ENCODE measurements around the gene ELAPOR1. TPM values are rescaled to one million over a fixed set of nuclear protein-coding genes. Genes with fewer than 3 reads are reported as not detected.
"Not testable (repeated sequence)": the region's sequence is repeated elsewhere in the genome, so short reads cannot be mapped to it uniquely, and the experiment has no call there.

The ELAPOR1 gene
- total and polyA plus RNA-seq, 2 of the 4 experiments (the other 2 are of a cell fraction): 0.54 to 1.6 TPM

DNA sequence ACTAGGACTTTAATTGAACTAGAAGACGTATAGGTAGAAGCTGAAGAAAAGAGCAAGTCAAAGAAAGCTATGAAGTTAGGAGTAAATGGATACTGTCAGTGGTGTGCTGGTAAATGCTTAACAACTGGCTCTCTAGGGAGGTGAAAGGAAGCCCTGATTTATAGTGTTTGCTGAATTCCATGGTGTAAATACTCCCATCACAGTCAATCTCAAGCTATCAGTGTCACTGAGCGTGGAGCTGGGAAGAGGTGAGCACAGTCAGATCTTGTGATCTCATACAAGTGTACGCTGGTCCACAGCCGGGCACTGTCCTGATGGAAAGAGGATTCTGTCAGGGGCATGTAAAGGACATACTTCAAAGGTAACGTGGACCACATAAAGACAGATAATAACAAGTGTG, 28.3 kb downstream of the ELAPOR1 start:
- intact Hi-C loops (cut with micrococcal nuclease) (no loop called here), dilution Hi-C loops (cut with HindIII; ENCODE audit: low sequenced_read_pairs, unreplicated experiment) (no loop called here)
- no peak for DNase-seq

DNA sequence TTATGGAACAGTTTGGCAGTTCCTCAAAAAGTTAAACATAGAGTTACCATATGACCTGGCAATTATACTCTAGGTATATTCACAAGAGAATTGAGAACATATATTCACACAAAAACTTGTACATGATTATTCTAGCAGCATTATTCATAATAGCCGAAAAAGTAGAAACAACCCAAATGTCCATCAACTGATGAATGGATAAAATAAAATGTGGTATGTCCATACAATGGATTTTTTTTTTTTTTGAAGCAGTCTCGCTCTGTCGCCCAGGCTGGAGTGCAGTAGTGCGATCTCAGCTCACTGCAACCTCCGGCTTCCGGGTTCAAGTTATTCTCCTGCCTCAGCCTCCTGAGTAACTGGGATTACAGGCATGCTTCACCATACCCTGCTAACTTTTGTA, 28.8 kb downstream of the ELAPOR1 start:
- H3K14ac ChIP-seq (replicated peaks; ENCODE audit: low read depth, low read length); ATAC-seq (ENCODE audit: low read depth); BruUV-seq (replicated peaks); H2BK120ac ChIP-seq (ENCODE audit: low read depth, low read length); H2BK5ac ChIP-seq (ENCODE audit: low read depth, low read length, poor library complexity, severe bottlenecking); H2AFZ ChIP-seq (replicated peaks; ENCODE audit: low read length, poor library complexity); H3K18ac ChIP-seq (ENCODE audit: low read depth, low read length); H3K4me1 ChIP-seq (ENCODE audit: control insufficient read depth, insufficient read depth, low read length); H3K4me3 ChIP-seq (ENCODE audit: insufficient read depth, low read depth, low read length); H3K4me2 ChIP-seq (ENCODE audit: low read depth, low read length); H4K91ac ChIP-seq (ENCODE audit: insufficient read depth, low read depth, low read length); H3K56ac ChIP-seq (ENCODE audit: extremely low read depth, insufficient read depth, low read length); H2BK15ac ChIP-seq (ENCODE audit: low read depth, low read length); in situ Hi-C loops (cut with MboI; ENCODE audit: low sequenced_read_pairs); H4K8ac ChIP-seq (ENCODE audit: low read depth in 2 of 2, low read length in 2 of 2); POLR2A ChIA-PET (ENCODE audit: unreplicated experiment); dilution Hi-C loops (cut with HindIII; ENCODE audit: low sequenced_read_pairs, unreplicated experiment); H4K20me1 ChIP-seq (ENCODE audit: insufficient read depth, low read length); H3K36me3 ChIP-seq (ENCODE audit: control insufficient read depth, insufficient read depth, low read length); H3K27me3 ChIP-seq (ENCODE audit: control insufficient read depth, insufficient read depth, low read length); H3K27ac ChIP-seq (ENCODE audit: insufficient read depth, low read length); H3K23ac ChIP-seq (ENCODE audit: low read depth, low read length); intact Hi-C loops (cut with micrococcal nuclease); H3K9ac ChIP-seq (ENCODE audit: low read depth, low read length); H3K79me1 ChIP-seq (ENCODE audit: low read depth in 1 of 2, low read length in 2 of 2); H3K4ac ChIP-seq (ENCODE audit: low read depth, low read length); CTCF ChIA-PET; DNase-seq; H2AK5ac ChIP-seq (ENCODE audit: low read depth, low read length); H4K5ac ChIP-seq (ENCODE audit: low read depth, low read length); H3K9me3 ChIP-seq (ENCODE audit: control insufficient read depth, insufficient read depth, low read length); H3K9me1 ChIP-seq (ENCODE audit: insufficient read depth, low read length); H2AK9ac ChIP-seq (replicated peaks; ENCODE audit: low read depth, low read length, poor library complexity); H2BK20ac ChIP-seq (ENCODE audit: low read depth, low read length): not testable (repeated sequence)
- no CpG with 5 or more reads among the region's 6 CpGs for WGBS, 2 experiments (ENCODE audit: extremely low coverage in 2 of 2, insufficient read length in 1 of 2)

More for the DNA sequence above, 28.3 kb downstream of the ELAPOR1 start:
- POLR2A ChIA-PET (ENCODE audit: unreplicated experiment): no interaction called here
- H4K8ac ChIP-seq (ENCODE audit: low read depth in 2 of 2, low read length in 2 of 2): no peak overlapping the region
- no peak for ATAC-seq (ENCODE audit: low read depth)
- H3K4me1 ChIP-seq (ENCODE audit: control insufficient read depth, insufficient read depth, low read length): no peaks in the 10 kb centered on the region
- no peak overlapping the region for H2AK9ac ChIP-seq (replicated peaks; ENCODE audit: low read depth, low read length, poor library complexity)
- no peaks in the 10 kb centered on the region for H3K36me3 ChIP-seq (ENCODE audit: control insufficient read depth, insufficient read depth, low read length)
- H2BK20ac ChIP-seq (ENCODE audit: low read depth, low read length): no peak overlapping the region
- no peaks in the 10 kb centered on the region for H3K79me1 ChIP-seq (ENCODE audit: low read depth in 1 of 2, low read length in 2 of 2)
- H3K4ac ChIP-seq (ENCODE audit: low read depth, low read length): no peak overlapping the region
- H3K56ac ChIP-seq (ENCODE audit: extremely low read depth, insufficient read depth, low read length): no peak overlapping the region
- H3K18ac ChIP-seq (ENCODE audit: low read depth, low read length): no peak overlapping the region
- H4K91ac ChIP-seq (ENCODE audit: insufficient read depth, low read depth, low read length): no peak overlapping the region
- in situ Hi-C loops (cut with MboI; ENCODE audit: low sequenced_read_pairs): no loop called here
- no peaks in the 10 kb centered on the region for H4K20me1 ChIP-seq (ENCODE audit: insufficient read depth, low read length)
- WGBS, 2 experiments (ENCODE audit: extremely low coverage in 2 of 2, insufficient read length in 1 of 2): 87% methylated on average over 3 of the region's 5 CpGs; no CpG with 5 or more reads in 1 of the 2 experiments
- no peaks in the 10 kb centered on the region for H3K9me3 ChIP-seq (ENCODE audit: control insufficient read depth, insufficient read depth, low read length)
- no peak overlapping the region for H2BK5ac ChIP-seq (ENCODE audit: low read depth, low read length, poor library complexity, severe bottlenecking)
- H2AK5ac ChIP-seq (ENCODE audit: low read depth, low read length): no peak overlapping the region
- H2BK15ac ChIP-seq (ENCODE audit: low read depth, low read length): no peak overlapping the region
- H4K5ac ChIP-seq (ENCODE audit: low read depth, low read length): no peak overlapping the region
- no peak overlapping the region for H3K14ac ChIP-seq (replicated peaks; ENCODE audit: low read depth, low read length)
- no peak overlapping the region for H3K4me3 ChIP-seq (ENCODE audit: insufficient read depth, low read depth, low read length)
- H2BK120ac ChIP-seq (ENCODE audit: low read depth, low read length): no peak overlapping the region
- no peak overlapping the region for H3K9ac ChIP-seq (ENCODE audit: low read depth, low read length)
- H3K27me3 ChIP-seq (ENCODE audit: control insufficient read depth, insufficient read depth, low read length): no peaks in the 10 kb centered on the region
- TF ChIP-seq, protein P1, sequence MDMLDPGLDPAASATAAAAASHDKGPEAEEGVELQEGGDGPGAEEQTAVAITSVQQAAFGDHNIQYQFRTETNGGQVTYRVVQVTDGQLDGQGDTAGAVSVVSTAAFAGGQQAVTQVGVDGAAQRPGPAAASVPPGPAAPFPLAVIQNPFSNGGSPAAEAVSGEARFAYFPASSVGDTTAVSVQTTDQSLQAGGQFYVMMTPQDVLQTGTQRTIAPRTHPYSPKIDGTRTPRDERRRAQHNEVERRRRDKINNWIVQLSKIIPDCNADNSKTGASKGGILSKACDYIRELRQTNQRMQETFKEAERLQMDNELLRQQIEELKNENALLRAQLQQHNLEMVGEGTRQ (IDR thresholded peaks at IDR 0.05; ENCODE audit: low read depth, low read length): no peak
- no peak for TF ChIP-seq CHD1 (IDR thresholded peaks at IDR 0.05; ENCODE audit: low read depth, low read length)
- no peak for TF ChIP-seq MAFK (IDR thresholded peaks at IDR 0.05; ENCODE audit: low read depth, low read length)
- no peak for TF ChIP-seq RCOR1 (IDR thresholded peaks at IDR 0.05; ENCODE audit: insufficient replicate concordance, low read length)
- TF ChIP-seq, protein P2, sequence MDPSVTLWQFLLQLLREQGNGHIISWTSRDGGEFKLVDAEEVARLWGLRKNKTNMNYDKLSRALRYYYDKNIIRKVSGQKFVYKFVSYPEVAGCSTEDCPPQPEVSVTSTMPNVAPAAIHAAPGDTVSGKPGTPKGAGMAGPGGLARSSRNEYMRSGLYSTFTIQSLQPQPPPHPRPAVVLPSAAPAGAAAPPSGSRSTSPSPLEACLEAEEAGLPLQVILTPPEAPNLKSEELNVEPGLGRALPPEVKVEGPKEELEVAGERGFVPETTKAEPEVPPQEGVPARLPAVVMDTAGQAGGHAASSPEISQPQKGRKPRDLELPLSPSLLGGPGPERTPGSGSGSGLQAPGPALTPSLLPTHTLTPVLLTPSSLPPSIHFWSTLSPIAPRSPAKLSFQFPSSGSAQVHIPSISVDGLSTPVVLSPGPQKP (IDR thresholded peaks at IDR 0.05; ENCODE audit: borderline replicate concordance, low read depth, low read length): no peak
- TF ChIP-seq NFE2L2 (IDR thresholded peaks at IDR 0.05; ENCODE audit: low read depth, low read length): no peak
- no peak for TF ChIP-seq CEBPB (IDR thresholded peaks at IDR 0.05; ENCODE audit: low read depth, low read length)
- TF ChIP-seq MXI1 (IDR thresholded peaks at IDR 0.05; ENCODE audit: borderline replicate concordance, low read depth, low read length): no peak
- no peak for TF ChIP-seq RAD21 (IDR thresholded peaks at IDR 0.05; ENCODE audit: low read length)
- no peak for TF ChIP-seq BHLHE40 (IDR thresholded peaks at IDR 0.05; ENCODE audit: low read depth, low read length)
- no peak for TF ChIP-seq MAZ (IDR thresholded peaks at IDR 0.05; ENCODE audit: borderline replicate concordance, low read depth, low read length)
- no peak overlapping the region for H3K4me2 ChIP-seq (ENCODE audit: low read depth, low read length)
- no peak overlapping the region for H3K23ac ChIP-seq (ENCODE audit: low read depth, low read length)
- CTCF ChIA-PET: no interaction called here
- H3K9me1 ChIP-seq (ENCODE audit: insufficient read depth, low read length): no peaks in the 10 kb centered on the region
- no peak overlapping the region for H3K27ac ChIP-seq (ENCODE audit: insufficient read depth, low read length)
- no peak overlapping the region for H2AFZ ChIP-seq (replicated peaks; ENCODE audit: low read length, poor library complexity)
- no TSS peak for BruUV-seq (replicated peaks)

Measured in IMR-90 (cell line).